GM21786 (cell line): ENCODE measurements around the gene SORCS2.

Source experiments
- ATAC-seq: cut with Tn5 transposase; IDR thresholded peaks from one replicate; pipeline ENCODE4 v1.9.1; 2021; ENCODE audit not compliant: unreplicated experiment

SORCS2 gene

DNA sequence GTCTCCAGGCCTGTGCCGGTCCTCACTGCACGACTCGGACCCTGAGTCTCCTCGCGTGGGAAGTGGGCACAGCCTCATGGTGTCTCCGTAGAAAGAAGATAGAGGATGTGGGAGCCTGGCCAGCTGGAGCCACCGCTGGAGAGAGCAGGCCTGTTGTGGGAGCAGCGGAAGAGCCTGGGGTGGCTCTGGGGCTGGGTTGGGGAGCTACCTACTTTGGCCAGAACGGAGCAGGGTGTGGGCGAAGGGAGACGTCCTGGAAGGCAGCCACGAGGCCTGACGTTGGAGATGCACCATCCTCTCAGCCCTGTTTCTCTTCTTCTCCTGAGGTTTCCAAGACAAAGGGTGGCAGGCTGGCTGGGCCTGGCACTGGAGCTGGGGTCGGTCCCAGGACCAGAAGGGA is 93.8 kb downstream of the SORCS2 start:
- no peak for ATAC-seq

- ATAC-seq, result no peak
Measured at GRCh38 chr4:7286798-7287197, 94.5 kb downstream of the SORCS2 start.

GRCh38 chr4:7287274-7287917 is 95.1 kb downstream of the SORCS2 start:
- no peak for ATAC-seq

- ATAC-seq, result no peak
Measured at GRCh38 chr4:7287918-7288280, 95.6 kb downstream of the SORCS2 start.

DNA sequence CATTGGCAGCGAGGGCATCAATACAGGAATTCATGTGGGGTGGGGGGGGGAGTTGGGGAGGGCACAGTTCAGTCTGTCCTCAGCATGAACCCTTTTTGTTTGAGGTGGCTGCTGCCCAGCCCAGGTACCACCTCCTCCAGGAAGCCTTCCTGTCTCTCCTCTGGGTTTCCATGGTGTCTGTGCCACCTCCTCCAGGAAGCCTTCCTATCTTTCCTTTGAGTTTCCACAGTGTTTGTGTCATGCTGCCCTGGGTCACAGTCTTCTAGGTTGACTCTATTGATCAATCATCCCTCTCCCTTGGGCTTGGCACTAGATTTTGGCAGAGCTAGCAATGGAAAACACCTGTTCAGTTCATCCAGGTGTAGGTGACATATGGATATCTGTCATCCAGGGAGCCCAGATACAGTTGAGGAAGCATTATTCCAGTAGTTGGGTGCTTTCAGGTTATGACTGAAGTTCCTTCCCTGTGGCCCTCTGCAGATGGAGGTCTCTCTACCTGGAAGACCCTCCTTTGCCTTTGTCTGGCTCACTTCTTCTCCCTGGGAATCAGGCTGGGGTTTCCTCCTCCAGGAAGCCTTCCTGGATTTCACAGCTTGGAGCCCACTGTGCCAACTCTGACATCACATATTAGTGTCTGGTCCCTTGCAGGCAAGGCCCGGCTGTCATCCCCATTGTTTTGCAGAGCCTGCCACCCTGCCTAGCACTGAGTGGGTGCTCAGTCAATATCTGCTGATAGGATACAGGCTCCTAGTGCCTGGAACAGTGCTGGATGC is 96.6 kb downstream of the SORCS2 start:
- ATAC-seq, result no peak

GRCh38 chr4:7289589-7289988 is 97.3 kb downstream of the SORCS2 start:
- ATAC-seq, result no peak

DNA sequence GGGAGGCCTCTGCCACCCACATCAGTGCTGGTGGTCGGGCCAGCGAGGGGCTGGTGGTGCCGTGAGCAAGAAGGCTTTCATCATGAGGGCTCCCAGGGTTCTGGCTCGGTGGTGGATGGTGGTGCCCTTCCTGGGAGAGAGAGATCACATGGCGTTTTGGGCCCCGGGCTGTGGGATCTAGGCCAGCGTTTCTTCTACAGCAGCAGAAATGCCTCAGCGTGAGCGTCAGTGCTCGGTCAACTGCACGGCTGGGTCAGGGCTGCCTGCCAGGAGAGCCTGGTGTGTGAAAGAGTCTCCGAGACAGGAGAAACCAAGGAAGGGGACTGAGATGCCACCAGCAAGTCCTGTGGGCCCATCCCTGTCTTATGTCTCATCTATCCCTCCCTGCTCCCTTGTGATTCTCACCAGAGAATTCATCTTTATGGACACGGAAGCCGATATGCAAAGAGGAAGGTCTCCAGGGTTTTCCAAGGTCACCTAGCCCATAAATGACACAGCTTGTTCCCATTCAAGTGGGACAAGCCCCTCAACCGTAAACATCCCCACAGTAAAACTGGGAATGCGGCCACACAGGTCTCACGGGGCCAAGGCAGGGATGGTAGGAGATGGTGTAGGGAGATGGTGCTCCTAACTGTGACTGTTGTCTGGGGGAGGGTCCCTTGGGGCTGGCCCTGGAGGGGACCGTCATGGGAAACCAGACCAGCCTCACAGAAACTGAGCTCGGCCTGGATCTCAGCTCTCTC is 99.2 kb downstream of the SORCS2 start:
- ATAC-seq, result no peak

GRCh38 chr4:7293703-7294102 is 101.4 kb downstream of the SORCS2 start:
- ATAC-seq, result no peak

DNA sequence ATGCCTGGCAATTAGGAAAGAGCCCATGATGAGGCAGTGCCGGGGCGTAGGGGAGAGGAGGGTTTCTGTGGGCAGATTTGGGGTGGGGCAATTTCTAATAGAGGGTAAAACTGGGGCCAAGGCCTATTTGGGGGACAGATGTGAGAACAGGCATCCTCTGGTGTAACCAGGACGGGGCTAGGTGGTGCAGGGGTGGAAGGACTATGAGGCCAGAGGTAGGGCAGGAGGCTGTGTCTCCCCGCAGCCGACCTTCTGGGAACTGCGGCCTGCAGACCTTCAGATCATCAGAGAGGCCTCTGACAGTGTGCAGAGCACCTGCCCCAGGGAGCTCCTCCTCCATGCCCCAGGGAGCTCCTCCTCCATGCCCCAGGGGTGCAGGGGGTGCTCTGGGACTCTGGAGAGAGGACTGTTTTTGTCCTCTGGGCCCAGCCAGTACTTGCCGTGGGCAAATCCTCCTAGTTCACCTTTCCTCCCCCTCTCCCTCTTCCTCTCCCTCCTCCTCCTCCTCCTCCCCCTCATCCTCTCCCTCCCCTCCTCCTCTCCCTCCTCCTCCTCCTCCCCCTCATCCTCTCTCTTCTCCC is 101.9 kb downstream of the SORCS2 start:
- no peak for ATAC-seq

- ATAC-seq, result no peak
Measured at GRCh38 chr4:7295197-7295910, 103.0 kb downstream of the SORCS2 start.

- no peak for ATAC-seq
Measured at GRCh38 chr4:7295911-7296660, 103.7 kb downstream of the SORCS2 start.

- ATAC-seq, result no peak
Measured at GRCh38 chr4:7296661-7297335, 104.5 kb downstream of the SORCS2 start.

GRCh38 chr4:7297374-7297773 is 105.0 kb downstream of the SORCS2 start:
- no peak for ATAC-seq

DNA sequence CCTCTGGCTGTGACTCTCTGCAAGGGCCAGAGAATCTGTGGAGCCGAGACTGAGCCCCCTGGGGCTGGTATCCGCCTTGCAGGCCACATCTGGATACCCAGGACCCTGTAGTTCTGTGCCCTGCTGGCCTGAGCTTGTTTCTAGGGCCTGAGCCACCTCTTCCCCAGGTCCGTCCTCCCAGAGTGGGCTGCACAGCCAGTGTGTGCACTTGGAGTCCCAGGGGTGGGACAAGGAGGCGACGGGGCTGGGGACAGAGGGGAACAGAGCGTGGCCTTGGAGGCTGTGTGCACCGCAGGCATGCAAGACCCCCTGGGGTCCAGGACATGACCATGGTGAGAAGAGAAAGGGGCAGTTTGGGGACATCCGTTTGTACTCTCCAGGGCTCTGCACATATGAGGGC is 105.5 kb downstream of the SORCS2 start:
- no peak for ATAC-seq

DNA sequence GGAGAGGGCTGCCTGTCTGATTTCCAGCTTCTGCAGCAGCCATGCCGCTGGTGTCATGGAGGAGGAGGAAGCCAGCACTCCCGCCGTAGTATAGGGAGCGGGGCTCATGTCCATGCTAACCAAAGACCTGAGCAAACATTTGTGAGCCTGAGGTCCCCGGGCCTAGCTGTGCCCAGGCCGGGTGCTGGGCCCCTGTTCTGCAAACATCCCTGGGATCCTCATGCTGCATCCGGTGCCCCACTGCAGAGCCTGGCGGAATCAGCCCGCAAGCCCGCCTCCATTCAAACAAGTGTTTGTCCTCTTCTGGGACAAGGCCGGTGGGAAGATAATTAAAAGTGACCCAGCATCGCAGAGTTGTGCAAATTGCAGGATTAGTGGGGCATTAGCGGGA is 106.3 kb downstream of the SORCS2 start:
- ATAC-seq, result no peak

- ATAC-seq, result no peak
Measured at GRCh38 chr4:7299010-7299907, 106.9 kb downstream of the SORCS2 start.

- ATAC-seq, result no peak
Measured at GRCh38 chr4:7299908-7300710, 107.8 kb downstream of the SORCS2 start.

DNA sequence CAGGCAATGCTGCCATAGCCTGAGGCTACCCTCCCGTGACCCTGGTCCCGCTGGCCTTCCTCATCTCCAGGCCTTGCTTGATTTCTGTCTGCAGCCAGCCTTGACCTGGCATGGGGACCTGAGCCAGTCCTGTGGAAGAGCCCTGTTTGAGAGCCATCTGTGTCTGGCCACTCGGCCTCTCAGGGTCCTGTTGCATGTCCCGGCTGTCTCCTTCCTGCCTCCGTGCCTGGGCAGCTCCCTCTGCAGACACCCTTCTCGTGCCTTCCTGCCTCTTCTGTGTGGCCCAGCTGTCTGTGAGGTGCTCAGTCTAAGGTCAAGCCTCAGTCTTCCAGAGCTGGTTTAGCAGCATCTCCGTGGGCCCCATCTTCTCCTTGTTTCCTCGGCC is 108.4 kb downstream of the SORCS2 start:
- ATAC-seq, result no peak
